Tibial nerve (tissue), 4 donors: Measurements from ENCODE around the gene ARF3. TPM values are rescaled to one million over a fixed set of nuclear protein-coding genes. Genes with fewer than 3 reads are reported as not detected.

Experiments used
- DNase-seq, 2 donors: peaks; one replicate each; pipeline ENCODE4 v3.0.0-alpha.2; 2019; ENCODE audit warnings: low spot score in 2 of 2
- H3K27ac ChIP-seq, 4 donors: fragments of 200-600 bp; sonication (generic) in 3 of 4; one replicate each; pipeline ENCODE4 v1.5.1; 2017 to 2019; ENCODE audit warnings: mild to moderate bottlenecking in 1 of 4
- H3K27me3 ChIP-seq, 2 donors: fragments of 200-600 bp; sonication (generic) in 1 of 2; one replicate each; pipeline versions ENCODE4 v1.5.1 to v1.6.0; 2017 to 2019
- H3K36me3 ChIP-seq, 3 donors: fragments of 200-600 bp; sonication (generic); one replicate each; pipeline ENCODE4 v1.5.1; 2018 to 2019
- H3K4me1 ChIP-seq, 4 donors: fragments of 200-600 bp; sonication (generic) in 3 of 4; one replicate each; pipeline ENCODE4 v1.5.1; 2017 to 2019
- H3K4me3 ChIP-seq, 4 donors: fragments of 200-600 bp; sonication (generic) in 3 of 4; one replicate each; pipeline ENCODE4 v1.5.1; 2017 to 2019; ENCODE audit warnings: mild to moderate bottlenecking in 1 of 4, moderate library complexity in 1 of 4
- H3K9me3 ChIP-seq, 4 donors: fragments of 200-600 bp; sonication (generic) in 3 of 4; one replicate each; pipeline ENCODE4 v1.5.1; 2017 to 2019
- CTCF ChIP-seq, 5 experiments: fragments of 200-600 bp in 3 of 5; fragments of 450-650 bp in 2 of 5; sonication (generic) in 3 of 5; IDR thresholded peaks; one replicate each; pipeline ENCODE4 v1.5.1; 2016 to 2019; ENCODE audit warnings: antibody characterized with exemption in 5 of 5, mild to moderate bottlenecking in 3 of 5, moderate library complexity in 2 of 5
- EP300 ChIP-seq, 2 donors: sonication (generic); formaldehyde crosslinking; IDR thresholded peaks; one replicate each; pipeline ENCODE4 v1.6.1; 2017; ENCODE audit warnings: antibody characterized with exemption in 2 of 2, mild to moderate bottlenecking in 1 of 2
- POLR2A ChIP-seq, 2 donors: fragments of 450-650 bp; IDR thresholded peaks; one replicate each; pipeline ENCODE4 v1.6.1; 2017; ENCODE audit warnings: antibody characterized with exemption in 2 of 2, mild to moderate bottlenecking in 2 of 2, moderate library complexity in 2 of 2
- WGBS, 2 donors: methylation state at CpG; one replicate each; pipeline ENCODE4 v1.1.5; 2018; 5-methylcytosine and 5-hydroxymethylcytosine counted together
- total RNA-seq, 4 donors: library from RNA; depleted of rRNA; stranded (reverse); fragments of >200 nt; gene quantifications; one replicate each; pipeline ENCODE4 v1.1.0, GENCODE V29; 2016

The ARF3 gene
- total RNA-seq, 4 donors from 2014 or later: 45.3 to 55.2 (median 49.3) TPM

GRCh38 chr12:48954061-48954460, 3.2 kb downstream of the ARF3 start:
- Histone ChIP-seq H3K4me3 (no peak overlapping the region), H3K36me3 (peaks cover 0 to 12% (median 0%) of the 10 kb centered on the region in 3 donors), H3K9me3 (no peaks in the 10 kb centered on the region), H3K27me3 (no peaks in the 10 kb centered on the region), H3K4me1 (peaks cover 0 to 30% (median 15%) of the 10 kb centered on the region in 4 donors), H3K27ac (no peak overlapping the region)
- no peak for DNase-seq
- 92 to 97% methylated on average over 3 of the region's 3 CpGs for WGBS, 2 donors
- TF ChIP-seq EP300 (IDR thresholded peaks at IDR 0.05): no peak
- no peak for TF ChIP-seq CTCF (IDR thresholded peaks at IDR 0.05)
- TF ChIP-seq POLR2A (IDR thresholded peaks at IDR 0.05): no peak

- no peaks in the 10 kb centered on the region for H3K9me3 ChIP-seq
- peaks cover 0 to 12% (median 0%) of the 10 kb centered on the region in 3 donors for H3K36me3 ChIP-seq
- peaks cover 0 to 26% (median 11%) of the 10 kb centered on the region in 4 donors for H3K4me1 ChIP-seq
- DNase-seq: no peak
- 85 to 86% methylated on average over 4 of the region's 4 CpGs for WGBS, 2 donors
- no peak for TF ChIP-seq POLR2A (IDR thresholded peaks at IDR 0.05)
- no peak for TF ChIP-seq CTCF (IDR thresholded peaks at IDR 0.05)
- no peak for TF ChIP-seq EP300 (IDR thresholded peaks at IDR 0.05)
- no peak overlapping the region for H3K4me3 ChIP-seq
- no peaks in the 10 kb centered on the region for H3K27me3 ChIP-seq
- no peak overlapping the region for H3K27ac ChIP-seq
Measured at GRCh38 chr12:48952691-48953090, 4.6 kb downstream of the ARF3 start.

- H3K9me3 ChIP-seq: no peaks in the 10 kb centered on the region
- TF ChIP-seq CTCF (IDR thresholded peaks at IDR 0.05): no peak
- TF ChIP-seq EP300 (IDR thresholded peaks at IDR 0.05): no peak
- TF ChIP-seq POLR2A (IDR thresholded peaks at IDR 0.05): no peak
- no peak for DNase-seq
- 93 to 99% methylated on average over 3 of the region's 3 CpGs for WGBS, 2 donors
- H3K36me3 ChIP-seq: peaks cover 0 to 10% (median 0%) of the 10 kb centered on the region in 3 donors
- H3K27me3 ChIP-seq: no peaks in the 10 kb centered on the region
- peaks cover 0 to 18% (median 0%) of the 10 kb centered on the region in 4 donors for H3K4me1 ChIP-seq
- no peak overlapping the region for H3K27ac ChIP-seq
- no peak overlapping the region for H3K4me3 ChIP-seq
Measured at GRCh38 chr12:48947727-48948126, 9.6 kb downstream of the ARF3 start.

- Histone ChIP-seq H3K4me3 (no peak overlapping the region), H3K36me3 (peaks cover 0 to 8% (median 0%) of the 10 kb centered on the region in 3 donors), H3K4me1 (peaks cover 0 to 18% (median 0%) of the 10 kb centered on the region in 4 donors), H3K27ac (no peak overlapping the region), H3K9me3 (no peaks in the 10 kb centered on the region), H3K27me3 (no peaks in the 10 kb centered on the region)
- WGBS, 2 donors: 67 to 73% methylated on average over 6 of the region's 6 CpGs
- DNase-seq: no peak
- TF ChIP-seq POLR2A (IDR thresholded peaks at IDR 0.05) (no peak), EP300 (IDR thresholded peaks at IDR 0.05) (no peak), CTCF (IDR thresholded peaks at IDR 0.05) (no peak)
Measured at GRCh38 chr12:48946943-48947342, 10.3 kb downstream of the ARF3 start.

- no peak for DNase-seq
- Histone ChIP-seq H3K4me3 (no peak overlapping the region), H3K9me3 (no peaks in the 10 kb centered on the region), H3K27me3 (no peaks in the 10 kb centered on the region), H3K4me1 (peaks cover 0 to 18% (median 0%) of the 10 kb centered on the region in 4 donors), H3K27ac (no peak overlapping the region), H3K36me3 (peaks cover 0 to 10% (median 3%) of the 10 kb centered on the region in 3 donors)
- TF ChIP-seq CTCF (IDR thresholded peaks at IDR 0.05): no peak
- TF ChIP-seq POLR2A (IDR thresholded peaks at IDR 0.05): no peak
Measured at GRCh38 chr12:48946205-48946604, 11.1 kb downstream of the ARF3 start.
